Measurements from ENCODE around the gene DAB1.

- TF ChIP-seq EZH2 (IDR thresholded peaks at IDR 0.05; ENCODE audit: borderline replicate concordance, low read length), result no peak
- TF ChIP-seq CTCF (IDR thresholded peaks at IDR 0.05; ENCODE audit: low read length), result no peak
Measured at GRCh38 chr1:57015071-57015470, 408.8 kb downstream of the DAB1 start.

Data from OCI-LY1 (cell line).